HL-60 (cell line): ENCODE measurements around the gene SMAD4.

ENCODE experiments used
- DNase-seq, 2 experiments: peaks; one replicate each; pipeline ENCODE4 v3.0.0-alpha.2; 2010 to 2020; ENCODE audit warnings: low read depth in 1 of 2, low spot score in 1 of 2
- H3K27ac ChIP-seq: fragments of 250-450 bp; sonication (Bioruptor Pico); replicated peaks from 2 replicates; pipeline ENCODE4 v1.5.1; 2020; ENCODE audit warnings: mild to moderate bottlenecking, moderate library complexity
- H3K27me3 ChIP-seq: fragments of 250-450 bp; sonication (Bioruptor Pico); 2 replicates; pipeline ENCODE4 v1.5.1; 2021; ENCODE audit warnings: mild to moderate bottlenecking, moderate library complexity; ENCODE audit not compliant: insufficient read depth, poor library complexity, severe bottlenecking
- H3K4me3 ChIP-seq: replicated peaks from 2 replicates; pipeline ENCODE4 v1.5.1; 2011; ENCODE audit warnings: mild to moderate bottlenecking, control low read depth, low read length; ENCODE audit not compliant: insufficient read depth
- GABPA ChIP-seq: IDR thresholded peaks from 2 replicates; pipeline ENCODE4 v1.6.1; 2012; ENCODE audit warnings: low read depth
- POLR2AphosphoS5 ChIP-seq: IDR thresholded peaks from 2 replicates; pipeline ENCODE4 v1.6.1; 2012; ENCODE audit warnings: low read depth
- SPI1 ChIP-seq: IDR thresholded peaks from 2 replicates; pipeline ENCODE4 v1.6.1; 2012; ENCODE audit warnings: low read depth, mild to moderate bottlenecking, borderline replicate concordance
- TF ChIP-seq, protein P1 (sequence below): IDR thresholded peaks from one replicate; pipeline ENCODE4 v1.5.1; 2011; ENCODE audit warnings: low read length, control low read depth, inconsistent platforms; ENCODE audit not compliant: insufficient read depth
- TF ChIP-seq, protein P2 (sequence below): IDR thresholded peaks from 2 replicates; pipeline ENCODE4 v1.6.1; 2012; ENCODE audit warnings: low read depth; ENCODE audit not compliant: insufficient replicate concordance

SMAD4 gene

DNA sequence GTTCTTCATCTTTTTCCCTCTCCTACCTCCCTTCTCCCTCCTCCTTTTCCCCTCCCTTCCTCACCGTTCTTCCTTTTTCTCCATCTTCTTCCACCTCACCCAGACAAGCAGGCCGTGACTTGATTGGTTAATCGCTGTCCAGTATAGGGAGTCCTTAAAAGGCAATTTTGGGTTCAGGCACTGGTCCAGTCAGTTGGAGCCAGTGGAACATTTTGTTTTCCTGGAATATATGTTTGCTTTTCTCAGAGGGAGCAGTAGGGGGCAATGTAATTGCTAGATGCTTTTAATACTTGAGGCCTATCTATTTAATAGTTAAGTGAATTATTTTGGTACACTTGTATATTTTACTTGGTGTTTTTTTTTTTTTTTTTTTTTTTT lies 47.2 kb upstream of the SMAD4 start:
- TF ChIP-seq, protein P1, sequence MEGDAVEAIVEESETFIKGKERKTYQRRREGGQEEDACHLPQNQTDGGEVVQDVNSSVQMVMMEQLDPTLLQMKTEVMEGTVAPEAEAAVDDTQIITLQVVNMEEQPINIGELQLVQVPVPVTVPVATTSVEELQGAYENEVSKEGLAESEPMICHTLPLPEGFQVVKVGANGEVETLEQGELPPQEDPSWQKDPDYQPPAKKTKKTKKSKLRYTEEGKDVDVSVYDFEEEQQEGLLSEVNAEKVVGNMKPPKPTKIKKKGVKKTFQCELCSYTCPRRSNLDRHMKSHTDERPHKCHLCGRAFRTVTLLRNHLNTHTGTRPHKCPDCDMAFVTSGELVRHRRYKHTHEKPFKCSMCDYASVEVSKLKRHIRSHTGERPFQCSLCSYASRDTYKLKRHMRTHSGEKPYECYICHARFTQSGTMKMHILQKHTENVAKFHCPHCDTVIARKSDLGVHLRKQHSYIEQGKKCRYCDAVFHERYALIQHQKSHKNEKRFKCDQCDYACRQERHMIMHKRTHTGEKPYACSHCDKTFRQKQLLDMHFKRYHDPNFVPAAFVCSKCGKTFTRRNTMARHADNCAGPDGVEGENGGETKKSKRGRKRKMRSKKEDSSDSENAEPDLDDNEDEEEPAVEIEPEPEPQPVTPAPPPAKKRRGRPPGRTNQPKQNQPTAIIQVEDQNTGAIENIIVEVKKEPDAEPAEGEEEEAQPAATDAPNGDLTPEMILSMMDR = no peak
- TF ChIP-seq GABPA = no peak
- TF ChIP-seq, protein P2, sequence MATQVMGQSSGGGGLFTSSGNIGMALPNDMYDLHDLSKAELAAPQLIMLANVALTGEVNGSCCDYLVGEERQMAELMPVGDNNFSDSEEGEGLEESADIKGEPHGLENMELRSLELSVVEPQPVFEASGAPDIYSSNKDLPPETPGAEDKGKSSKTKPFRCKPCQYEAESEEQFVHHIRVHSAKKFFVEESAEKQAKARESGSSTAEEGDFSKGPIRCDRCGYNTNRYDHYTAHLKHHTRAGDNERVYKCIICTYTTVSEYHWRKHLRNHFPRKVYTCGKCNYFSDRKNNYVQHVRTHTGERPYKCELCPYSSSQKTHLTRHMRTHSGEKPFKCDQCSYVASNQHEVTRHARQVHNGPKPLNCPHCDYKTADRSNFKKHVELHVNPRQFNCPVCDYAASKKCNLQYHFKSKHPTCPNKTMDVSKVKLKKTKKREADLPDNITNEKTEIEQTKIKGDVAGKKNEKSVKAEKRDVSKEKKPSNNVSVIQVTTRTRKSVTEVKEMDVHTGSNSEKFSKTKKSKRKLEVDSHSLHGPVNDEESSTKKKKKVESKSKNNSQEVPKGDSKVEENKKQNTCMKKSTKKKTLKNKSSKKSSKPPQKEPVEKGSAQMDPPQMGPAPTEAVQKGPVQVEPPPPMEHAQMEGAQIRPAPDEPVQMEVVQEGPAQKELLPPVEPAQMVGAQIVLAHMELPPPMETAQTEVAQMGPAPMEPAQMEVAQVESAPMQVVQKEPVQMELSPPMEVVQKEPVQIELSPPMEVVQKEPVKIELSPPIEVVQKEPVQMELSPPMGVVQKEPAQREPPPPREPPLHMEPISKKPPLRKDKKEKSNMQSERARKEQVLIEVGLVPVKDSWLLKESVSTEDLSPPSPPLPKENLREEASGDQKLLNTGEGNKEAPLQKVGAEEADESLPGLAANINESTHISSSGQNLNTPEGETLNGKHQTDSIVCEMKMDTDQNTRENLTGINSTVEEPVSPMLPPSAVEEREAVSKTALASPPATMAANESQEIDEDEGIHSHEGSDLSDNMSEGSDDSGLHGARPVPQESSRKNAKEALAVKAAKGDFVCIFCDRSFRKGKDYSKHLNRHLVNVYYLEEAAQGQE = peak; percentile 55
- no peak for TF ChIP-seq SPI1
- no peak for TF ChIP-seq POLR2AphosphoS5
- Histone ChIP-seq H3K27ac (no peak overlapping the region), H3K4me3 (no peak overlapping the region), H3K27me3 (no peaks in the 10 kb centered on the region)
- DNase-seq = no peak

DNA sequence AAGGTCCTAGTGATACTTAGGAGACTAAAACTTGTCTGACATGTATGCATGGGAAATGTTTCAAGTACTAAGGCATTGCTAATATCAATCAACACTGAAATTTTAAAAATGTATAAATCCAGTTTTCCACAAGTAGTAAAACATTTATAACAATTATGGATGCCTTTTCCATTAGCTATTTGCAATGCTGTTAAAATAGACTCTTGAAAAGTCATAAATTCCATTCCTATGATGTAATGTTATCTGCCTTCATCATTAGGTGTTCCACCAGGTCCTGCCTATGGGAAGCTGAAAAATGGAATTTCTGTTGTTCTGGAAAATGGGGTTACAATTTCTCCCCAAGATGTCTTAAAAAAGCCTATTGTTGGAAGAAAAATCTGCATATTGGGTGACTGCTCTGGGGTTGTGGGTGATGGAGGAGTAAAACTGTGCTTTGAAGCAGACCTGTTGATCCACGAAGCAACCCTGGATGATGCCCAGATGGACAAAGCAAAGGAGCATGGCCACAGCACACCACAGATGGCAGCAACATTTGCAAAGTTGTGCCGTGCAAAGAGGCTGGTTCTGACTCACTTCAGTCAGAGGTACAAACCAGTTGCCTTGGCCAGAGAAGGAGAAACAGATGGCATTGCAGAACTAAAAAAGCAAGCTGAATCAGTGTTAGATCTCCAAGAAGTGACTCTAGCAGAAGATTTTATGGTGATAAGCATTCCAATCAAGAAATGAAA lies 43.5 kb upstream of the SMAD4 start:
- Histone ChIP-seq H3K27ac (no peak overlapping the region), H3K4me3 (no peak overlapping the region), H3K27me3 (no peaks in the 10 kb centered on the region)
- DNase-seq = no peak
- TF ChIP-seq, protein P1 = no peak
- TF ChIP-seq SPI1 = no peak

DNA sequence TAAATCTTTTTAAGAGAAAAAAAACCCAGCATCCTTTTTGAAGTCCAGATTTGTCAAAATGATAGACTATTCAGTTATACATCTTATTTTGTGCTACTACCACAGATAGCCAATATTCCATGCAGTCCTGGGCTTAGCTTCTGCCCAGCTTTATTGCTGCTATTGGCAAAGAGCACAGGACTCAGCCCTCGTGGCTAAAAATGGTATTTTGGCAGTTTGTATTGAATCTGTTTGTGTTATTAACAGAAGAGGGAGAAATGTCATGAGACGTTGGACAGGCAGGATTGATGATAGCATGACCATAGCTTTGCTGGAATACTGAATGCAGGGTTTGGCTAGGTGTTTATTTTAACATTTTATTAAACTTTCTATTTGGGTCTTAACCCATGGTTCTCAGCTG lies 42.8 kb upstream of the SMAD4 start:
- TF ChIP-seq SPI1 (no peak), GABPA (no peak), POLR2AphosphoS5 (no peak)
- TF ChIP-seq, protein P1 = no peak
- TF ChIP-seq, protein P2 = no peak
- Histone ChIP-seq H3K27me3 (no peaks in the 10 kb centered on the region), H3K27ac (no peak overlapping the region), H3K4me3 (no peak overlapping the region)
- DNase-seq = no peak

DNA sequence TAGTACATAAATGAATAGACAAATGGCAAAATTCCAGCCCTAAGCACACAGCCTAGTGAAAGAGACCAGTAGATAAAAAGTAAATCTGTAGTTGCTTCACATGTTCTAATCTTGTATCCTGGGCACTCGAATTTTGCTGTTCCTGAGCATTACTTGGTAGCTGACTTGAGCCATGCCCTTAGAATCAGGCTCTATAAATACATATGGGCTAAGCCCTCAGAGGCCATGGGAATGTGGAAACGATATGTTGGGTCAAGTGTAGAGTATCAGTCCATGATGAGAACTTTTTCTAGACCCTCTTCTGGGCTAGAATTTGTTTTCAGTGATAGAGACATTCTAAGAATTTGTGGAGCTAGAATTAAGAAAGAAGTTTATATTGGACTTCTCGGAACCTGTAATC lies 40.3 kb upstream of the SMAD4 start:
- no peak for TF ChIP-seq SPI1
- TF ChIP-seq, protein P2 = no peak
- no peak for TF ChIP-seq GABPA
- TF ChIP-seq POLR2AphosphoS5 = no peak
- TF ChIP-seq, protein P1 = no peak
- Histone ChIP-seq H3K27me3 (no peaks in the 10 kb centered on the region), H3K27ac (no peak overlapping the region), H3K4me3 (no peak overlapping the region)
- DNase-seq = no peak
